GM18526 (cell line): ENCODE results near the gene AGPS.

Experiments used
- POLR2A ChIP-seq: IDR thresholded peaks from 3 replicates; pipeline ENCODE4 v1.6.1; 2011; ENCODE audit not compliant: insufficient read length; ENCODE audit errors: extremely low read depth

The AGPS gene

GRCh38 chr2:177535958-177536504 is 143.5 kb downstream of the AGPS start:
- no peak for TF ChIP-seq POLR2A

DNA sequence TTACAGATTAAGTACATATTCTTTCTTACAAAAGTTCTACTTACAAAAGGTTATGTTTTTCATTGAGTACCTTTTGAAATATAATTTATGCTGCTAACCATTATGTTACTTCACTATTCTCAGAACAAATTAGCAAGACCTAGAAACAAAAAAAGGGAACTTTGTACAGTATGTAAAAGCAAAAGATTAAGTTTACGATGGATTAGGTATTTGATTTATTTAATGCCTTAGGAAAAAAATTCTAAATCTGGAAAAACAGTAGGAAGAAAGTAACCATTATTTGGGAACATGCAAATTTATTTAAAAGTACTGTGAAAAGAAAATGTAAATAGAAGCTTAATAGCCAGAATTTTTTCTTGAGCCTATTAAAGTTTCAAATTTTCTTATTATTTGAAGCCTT is 144.6 kb downstream of the AGPS start:
- TF ChIP-seq POLR2A, result no peak

- TF ChIP-seq POLR2A, result no peak
Observed at GRCh38 chr2:177537636-177538035, 145.1 kb downstream of the AGPS start.

- no peak for TF ChIP-seq POLR2A
Observed at GRCh38 chr2:177538323-177538722, 145.8 kb downstream of the AGPS start.

GRCh38 chr2:177540283-177540682 is 147.7 kb downstream of the AGPS start:
- no peak for TF ChIP-seq POLR2A

GRCh38 chr2:177541258-177541991 is 148.9 kb downstream of the AGPS start:
- TF ChIP-seq POLR2A, result no peak

DNA sequence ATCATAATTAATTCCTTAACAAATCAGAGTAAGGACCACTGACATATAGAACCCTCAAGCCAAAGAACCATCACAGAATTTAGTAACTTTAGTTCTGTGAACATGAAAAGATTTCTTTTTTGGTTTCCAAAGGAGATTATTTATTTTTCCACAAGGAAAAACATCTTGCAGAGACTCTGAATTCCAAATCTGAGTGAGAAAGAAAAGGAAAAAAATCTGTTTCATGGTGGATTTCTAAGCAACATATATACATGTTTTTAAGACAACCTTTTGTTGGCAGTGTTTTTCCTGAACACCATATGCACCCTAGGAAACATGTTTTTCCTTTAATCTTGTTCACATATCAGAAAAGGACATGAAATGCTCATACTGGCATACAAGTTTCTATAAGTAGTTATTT is 149.8 kb downstream of the AGPS start:
- no peak for TF ChIP-seq POLR2A

DNA sequence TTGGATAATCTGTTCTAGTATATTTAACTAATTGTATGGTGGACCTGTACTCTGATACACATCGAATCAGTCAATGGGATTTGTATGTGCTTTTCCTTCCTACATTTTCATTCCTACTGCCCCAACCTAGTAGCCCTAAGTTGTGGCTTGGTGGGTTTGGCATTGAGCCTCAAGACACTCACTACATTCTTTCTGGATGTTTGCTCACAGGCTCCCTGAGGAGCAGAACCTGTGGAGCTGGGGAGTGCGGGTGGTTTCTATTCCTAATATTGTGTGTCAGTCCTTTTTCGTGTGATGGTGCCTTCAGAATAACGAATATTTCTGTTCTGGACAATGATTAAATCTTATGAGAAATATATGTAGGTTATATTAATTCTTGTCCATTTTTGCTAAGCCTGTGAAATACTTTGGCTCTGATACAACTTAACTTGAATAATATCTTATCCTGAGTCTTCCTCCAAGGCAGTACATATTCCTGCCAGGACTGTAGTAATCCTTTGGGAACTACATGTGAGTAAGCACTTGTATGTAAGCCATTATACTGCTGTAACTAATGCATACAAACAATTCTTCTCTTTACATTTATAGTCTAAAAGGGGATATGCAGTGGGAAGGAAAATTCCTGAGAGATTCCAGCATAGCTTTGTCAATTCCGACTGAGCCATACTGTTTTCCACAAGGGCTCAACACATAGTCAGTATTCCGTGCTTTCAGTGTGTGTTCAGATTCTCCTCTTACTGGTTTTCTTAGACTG is 150.6 kb downstream of the AGPS start:
- no peak for TF ChIP-seq POLR2A

GRCh38 chr2:177545143-177545542 is 152.6 kb downstream of the AGPS start:
- TF ChIP-seq POLR2A, result no peak

DNA sequence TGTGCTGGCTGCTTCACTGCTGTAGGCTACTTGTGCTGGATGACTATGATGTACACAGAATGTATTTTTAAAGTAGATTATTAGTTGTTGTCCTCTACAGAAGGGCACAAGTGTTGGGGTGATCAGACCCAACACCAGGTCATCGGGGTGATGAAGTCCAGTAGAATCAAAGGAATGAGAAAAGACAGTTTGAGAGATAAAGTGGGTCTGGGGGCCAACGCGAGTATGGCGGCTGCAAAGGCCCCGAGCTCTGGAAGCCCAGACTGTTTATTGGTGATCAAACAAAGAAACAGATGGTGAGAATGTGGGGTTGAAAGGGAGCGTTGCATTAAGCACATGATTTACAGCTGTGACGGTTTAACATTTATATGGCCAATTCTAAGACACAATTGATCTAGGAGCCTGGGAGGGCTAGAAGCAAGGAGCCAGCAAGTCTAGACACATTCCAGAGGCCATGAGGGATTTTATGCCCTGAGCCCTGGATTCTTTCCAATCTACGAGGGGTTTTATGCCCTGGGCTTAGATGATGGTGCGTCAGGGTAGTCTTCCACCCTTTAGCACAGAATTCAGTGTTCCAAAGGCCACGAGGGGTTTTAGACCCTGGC is 153.5 kb downstream of the AGPS start:
- no peak for TF ChIP-seq POLR2A

DNA sequence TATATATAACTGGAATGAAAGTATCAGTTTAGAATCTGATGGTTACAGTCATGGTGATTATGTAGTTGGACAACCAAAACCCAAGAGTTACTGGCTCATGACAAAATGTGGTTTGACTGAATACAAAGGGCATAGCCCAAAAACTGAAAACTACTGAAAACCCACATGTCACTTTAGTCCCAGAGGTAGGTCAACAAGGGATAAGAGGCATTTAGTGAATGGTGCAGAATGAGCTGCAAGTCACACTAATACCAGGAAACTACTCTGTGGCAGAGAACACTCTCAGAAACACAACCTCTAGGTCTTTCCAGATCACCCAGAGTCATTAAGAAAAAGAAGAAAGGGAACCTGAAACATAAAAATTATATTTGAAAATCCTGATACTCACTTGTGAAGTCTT is 154.5 kb downstream of the AGPS start:
- TF ChIP-seq POLR2A, result no peak

DNA sequence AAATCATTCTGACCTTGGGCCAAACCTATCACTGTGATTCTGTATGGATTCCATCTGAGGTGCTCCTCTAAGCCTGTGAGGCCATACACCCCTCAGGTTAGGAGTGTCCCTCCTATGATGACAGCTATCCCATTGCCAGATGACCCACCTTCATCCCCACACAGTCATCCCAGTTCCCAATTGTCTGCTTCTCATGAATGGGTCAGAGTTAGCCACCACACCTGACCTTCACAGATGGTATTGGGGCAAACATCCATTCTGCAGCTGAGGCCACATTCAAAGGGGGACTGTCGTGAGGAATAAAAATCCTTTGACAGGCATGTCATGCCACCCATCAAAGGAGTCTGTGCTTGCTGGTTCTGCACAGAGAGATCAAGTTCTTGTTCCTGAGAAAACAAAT is 155.2 kb downstream of the AGPS start:
- no peak for TF ChIP-seq POLR2A

GRCh38 chr2:177548636-177549035 is 156.1 kb downstream of the AGPS start:
- no peak for TF ChIP-seq POLR2A

DNA sequence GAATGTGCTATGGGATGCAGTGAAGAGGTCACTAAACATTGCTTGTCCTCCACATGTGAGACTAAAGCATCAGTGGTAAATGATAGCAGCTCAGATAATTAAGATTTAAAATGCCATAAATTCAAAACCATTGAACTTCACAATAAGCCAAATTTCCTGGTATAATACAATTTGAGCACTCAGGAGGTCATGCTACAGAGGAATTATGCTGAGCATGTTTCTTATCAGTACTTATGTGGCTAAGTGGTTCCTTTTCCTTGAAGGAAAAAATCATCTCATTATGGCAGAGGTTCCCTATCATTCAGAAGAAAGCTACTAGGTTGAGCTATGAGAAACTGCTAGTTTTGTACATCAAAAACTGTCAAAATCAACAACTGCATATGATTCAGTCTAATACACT is 156.6 kb downstream of the AGPS start:
- no peak for TF ChIP-seq POLR2A

DNA sequence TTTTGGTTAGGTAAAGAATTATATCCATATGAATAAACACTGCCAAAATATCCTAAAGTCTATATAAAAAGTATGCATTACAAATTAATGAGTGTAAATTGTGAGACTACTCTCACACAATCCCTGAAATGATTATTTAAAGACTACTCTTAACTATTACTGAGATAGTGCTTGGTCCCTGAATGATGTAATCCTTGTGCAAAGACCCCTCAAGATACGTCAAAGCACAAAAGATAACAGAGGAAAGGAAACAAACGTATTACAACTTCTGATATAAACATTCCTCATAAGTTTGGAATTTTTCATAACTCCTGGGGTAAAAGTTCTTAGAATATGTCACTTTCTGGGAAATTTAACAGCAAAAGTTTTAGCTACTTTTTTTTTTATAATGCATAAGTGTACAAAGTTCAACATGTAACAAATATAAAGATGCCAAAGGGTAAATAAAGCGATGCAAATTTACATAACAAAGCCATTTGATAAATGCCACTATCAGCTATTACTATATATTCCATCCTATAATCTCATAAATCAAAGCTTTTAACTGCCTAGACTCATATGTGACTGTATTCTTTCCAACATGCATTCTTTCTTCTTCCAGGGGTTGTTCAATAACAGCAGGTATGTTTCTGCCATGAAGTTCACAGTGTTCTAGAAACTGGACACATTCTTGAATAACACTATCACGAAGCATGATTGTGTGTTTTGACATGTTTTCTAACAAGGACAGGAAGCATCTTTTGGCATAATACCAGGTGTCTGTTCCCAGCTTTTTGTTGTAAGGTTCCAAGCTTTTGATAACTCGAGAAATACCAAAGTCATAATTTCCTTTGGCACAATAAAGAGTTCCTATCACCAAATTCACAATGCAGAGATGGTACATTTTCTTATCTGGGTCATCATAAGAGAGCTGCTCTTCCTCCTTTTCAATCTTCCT is 158.0 kb downstream of the AGPS start:
- TF ChIP-seq POLR2A, result no peak

DNA sequence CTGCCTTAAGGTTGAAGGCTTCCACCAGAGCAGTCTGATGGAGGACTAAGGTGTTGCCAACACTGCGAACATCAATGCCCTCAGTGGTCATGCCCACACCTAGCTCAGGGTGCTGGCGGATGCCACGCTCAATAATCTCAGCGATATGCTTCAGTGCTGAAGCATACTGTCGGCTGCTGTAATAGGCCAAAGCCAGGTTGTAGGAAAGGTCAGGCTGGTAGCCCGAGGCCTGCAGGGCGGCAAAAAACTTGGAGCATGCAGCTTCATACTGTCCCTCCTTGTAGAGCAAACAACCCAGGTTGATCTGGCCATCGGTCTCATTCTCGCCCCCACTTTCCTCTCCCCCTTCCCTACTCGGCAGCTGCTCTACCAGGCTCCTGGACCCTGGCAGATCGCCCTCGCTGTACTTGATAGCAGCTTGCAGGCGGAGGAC is 159.4 kb downstream of the AGPS start:
- TF ChIP-seq POLR2A, result no peak
